HepG2 (cell line): ENCODE results near the gene MARK2. TPM values are rescaled to one million over a fixed set of nuclear protein-coding genes. Genes with fewer than 3 reads are reported as not detected.
A peak's percentile ranks its signal among the peaks of the same experiment; 100 is the strongest.

Source experiments
- ATAC-seq: fragments of 200-7000 bp; cut with Tn5 transposase; 3 replicates; pipeline ENCODE4 v1.9.1; 2020; ENCODE audit warnings: mild to moderate bottlenecking, moderate library complexity
- BruUV-seq: library from RNA; stranded (reverse); fragments of 400-500 nt; replicated peaks from 2 replicates; lab custom pipeline; 2021; lab: Mats Ljungman, UMichigan
- CTCF ChIA-PET: fragments of 300-600 bp; formaldehyde crosslinking; extraction: SDS; loops from one replicate; lab custom pipeline; 2021; ENCODE audit warnings: low total read pairs, inconsistent platforms, low intra/inter-chr PET ratio; lab: Yijun Ruan, JAX
- POLR2A ChIA-PET: fragments of 350-600 bp; sonication (Branson Sonifier 250); formaldehyde crosslinking; loops from one replicate; lab custom pipeline; 2020; ENCODE audit warnings: antibody characterized with exemption, inconsistent platforms; lab: Yijun Ruan, JAX
- DNase-seq: peaks from one replicate; pipeline ENCODE4 v3.0.0-alpha.2; 2015; ENCODE audit warnings: low spot score
- FAIRE-seq: peaks from 3 replicates; lab custom pipeline; 2011; peaks lifted over from hg19 to GRCh38; lab: Jason Lieb, UNC
- H2AFZ ChIP-seq: one replicate; pipeline ENCODE4 v1.6.1; 2011; ENCODE audit warnings: low read length, inconsistent platforms
- H3K27ac ChIP-seq: fragments of 300-600 bp; 3 replicates; pipeline ENCODE4 v1.8.0; 2011; ENCODE audit warnings: mixed run types, mild to moderate bottlenecking, mixed read lengths, low read length, inconsistent platforms; ENCODE audit not compliant: insufficient read depth; ENCODE audit errors: extremely low read length
- H3K27me3 ChIP-seq, 2 experiments: fragments of 200-600 bp in 1 of 2; 2 replicates in 1 of 2; 3 replicates in 1 of 2; pipeline versions ENCODE4 v1.6.0 to v1.8.0; 2011; ENCODE audit warnings: low read length in 2 of 2, mild to moderate bottlenecking in 2 of 2, moderate library complexity in 2 of 2, inconsistent platforms in 1 of 2; ENCODE audit not compliant: insufficient read depth in 2 of 2, control insufficient read depth in 1 of 2
- H3K36me3 ChIP-seq, 2 experiments: fragments of 200-600 bp in 1 of 2; replicated peaks in 1 of 2; 2 replicates in 1 of 2; 3 replicates in 1 of 2; pipeline versions ENCODE4 v1.5.1 to v1.8.0; 2011; ENCODE audit warnings: low read length in 2 of 2, inconsistent platforms in 1 of 2; ENCODE audit not compliant: insufficient read depth in 2 of 2, control insufficient read depth in 1 of 2
- H3K4me1 ChIP-seq: 2 replicates; pipeline ENCODE4 v1.5.1; 2012; ENCODE audit warnings: low read length, inconsistent platforms; ENCODE audit not compliant: insufficient read depth
- H3K4me2 ChIP-seq: 2 replicates; pipeline ENCODE4 v1.6.0; 2011; ENCODE audit warnings: low read depth, low read length, inconsistent platforms
- H3K4me3 ChIP-seq, 3 experiments: fragments of 200-600 bp in 1 of 3; sonication (generic), shearing (Covaris generic) in 1 of 3; replicated peaks in 1 of 3; 2 replicates each; pipeline ENCODE4 v1.5.1; 2011 to 2016; ENCODE audit warnings: low read length in 3 of 3, inconsistent platforms in 2 of 3, low read depth in 2 of 3, mild to moderate bottlenecking in 2 of 3, control low read depth in 1 of 3, mixed read lengths in 1 of 3; ENCODE audit not compliant: insufficient read depth in 1 of 3
- H3K79me2 ChIP-seq: one replicate; pipeline ENCODE4 v1.6.1; 2011; ENCODE audit warnings: low read length, inconsistent platforms; ENCODE audit not compliant: insufficient read depth
- H3K9ac ChIP-seq: 2 replicates; pipeline ENCODE4 v1.6.0; 2011; ENCODE audit warnings: mild to moderate bottlenecking, low read depth, low read length, inconsistent platforms; ENCODE audit not compliant: insufficient read depth
- H3K9me3 ChIP-seq: 2 replicates; pipeline ENCODE4 v1.5.1; 2012; ENCODE audit warnings: mild to moderate bottlenecking, low read length
- H4K20me1 ChIP-seq: 2 replicates; pipeline ENCODE4 v1.6.0; 2011; ENCODE audit warnings: inconsistent platforms, mild to moderate bottlenecking, low read length, moderate library complexity; ENCODE audit not compliant: insufficient read depth
- AGO2 ChIP-seq: fragments of 200-400 bp; formaldehyde crosslinking; optimal IDR thresholded peaks from 2 replicates; pipeline ENCODE3; 2017; ENCODE audit warnings: mild to moderate bottlenecking, low read depth, low read length, moderate library complexity
- EEA1 ChIP-seq: sonication (generic); formaldehyde crosslinking; IDR thresholded peaks from 2 replicates; pipeline ENCODE4 v1.5.1; 2020; ENCODE audit warnings: mild to moderate bottlenecking, missing genetic modification reagents, borderline replicate concordance
- ELF4 ChIP-seq: sonication (generic); formaldehyde crosslinking; IDR thresholded peaks from 2 replicates; pipeline ENCODE4 v1.5.0; 2020; ENCODE audit warnings: missing genetic modification reagents, mild to moderate bottlenecking, moderate library complexity, borderline replicate concordance
- FIP1L1 ChIP-seq: fragments of 200-400 bp; formaldehyde crosslinking; IDR thresholded peaks from 2 replicates; pipeline ENCODE4 v1.6.1; 2018; ENCODE audit warnings: low read depth, mild to moderate bottlenecking, low read length, moderate library complexity, borderline replicate concordance; ENCODE audit not compliant: insufficient read depth
- FOXA1 ChIP-seq, 2 experiments: fragments of 450-650 bp in 1 of 2; sonication (generic) in 1 of 2; formaldehyde crosslinking in 1 of 2; IDR thresholded peaks; 2 replicates each; pipeline versions ENCODE4 v1.4.0 to v1.6.1; 2016 to 2020; ENCODE audit warnings: missing genetic modification reagents in 1 of 2
- PATZ1 ChIP-seq: sonication (generic); formaldehyde crosslinking; IDR thresholded peaks from 2 replicates; pipeline ENCODE4 v1.4.0; 2020; ENCODE audit warnings: missing genetic modification reagents
- POGZ ChIP-seq: sonication (generic); formaldehyde crosslinking; IDR thresholded peaks from 2 replicates; pipeline ENCODE4 v1.4.0; 2020; ENCODE audit warnings: mild to moderate bottlenecking, missing genetic modification reagents
- RARG ChIP-seq: sonication (generic); formaldehyde crosslinking; IDR thresholded peaks from 2 replicates; pipeline ENCODE4 v1.4.0; 2020; ENCODE audit warnings: low read depth, mild to moderate bottlenecking, missing genetic modification reagents
- RBM22 ChIP-seq: fragments of 200-400 bp; formaldehyde crosslinking; optimal IDR thresholded peaks from 2 replicates; pipeline ENCODE3; 2017; ENCODE audit warnings: mild to moderate bottlenecking, low read length, moderate library complexity
- RXRA ChIP-seq: sonication (generic); formaldehyde crosslinking; IDR thresholded peaks from 2 replicates; pipeline ENCODE4 v1.5.1; 2020; ENCODE audit warnings: missing genetic modification reagents
- SIX1 ChIP-seq: sonication (generic); formaldehyde crosslinking; IDR thresholded peaks from 2 replicates; pipeline ENCODE4 v1.4.0; 2020; ENCODE audit warnings: missing genetic modification reagents, borderline replicate concordance
- TAF15 ChIP-seq: fragments of 200-400 bp; formaldehyde crosslinking; IDR thresholded peaks from one replicate; pipeline ENCODE4 v1.6.1; 2018; ENCODE audit warnings: mild to moderate bottlenecking, low read depth, low read length; ENCODE audit not compliant: poor library complexity, severe bottlenecking
- ZBTB7B ChIP-seq: sonication (generic); formaldehyde crosslinking; IDR thresholded peaks from 2 replicates; pipeline ENCODE4 v1.4.0; 2020; ENCODE audit warnings: missing genetic modification reagents
- ZFX ChIP-seq: sonication (generic); formaldehyde crosslinking; IDR thresholded peaks from 2 replicates; pipeline ENCODE4 v1.4.0; 2020; ENCODE audit warnings: mild to moderate bottlenecking, low read depth, missing genetic modification reagents, moderate library complexity
- ZNF557 ChIP-seq: sonication (generic); formaldehyde crosslinking; IDR thresholded peaks from 2 replicates; pipeline ENCODE4 v1.4.0; 2020; ENCODE audit warnings: missing genetic modification reagents
- WGBS: methylation state at CpG from one replicate; pipeline ENCODE4 v1.1.6; 2017; ENCODE audit warnings: low lambda C conversion rate; 5-methylcytosine and 5-hydroxymethylcytosine counted together
- in situ Hi-C: cut with HindIII; loops from 2 replicates; pipeline ENCODE4 v1.10.0; 2017; ENCODE audit warnings: low pct_unique_long_range_greater_than_20kb; ENCODE audit not compliant: extremely low pct_ligation_motif_present
- intact Hi-C: fragments of 100-400 bp; cut with micrococcal nuclease; formaldehyde crosslinking; loops from one replicate; pipeline ENCODE4 v1.10.0; 2022; ENCODE audit not compliant: unreplicated experiment
- polyA plus RNA-seq, 8 experiments: library from polyadenylated mRNA; depleted of rRNA in 3 of 8; stranded (reverse) in 7 of 8; unstranded in 1 of 8; fragments of >200 nt; fragmentation: Illumina TruSeq in 4 of 8; extraction: Trizol in 4 of 8; gene quantifications; 2 replicates each; pipeline versions ENCODE4 v1.2.1 to v1.2.3, GENCODE V29; 2011 to 2016; ENCODE audit warnings: low read depth in 4 of 8, missing spikeins in 1 of 8, mixed read lengths in 1 of 8; ENCODE audit not compliant: insufficient read depth in 1 of 8
- total RNA-seq, 5 experiments: library from RNA; depleted of rRNA; stranded (reverse); fragments of >200 nt; fragmentation: Illumina TruSeq; extraction: Trizol; gene quantifications; 2 replicates each; pipeline ENCODE4 v1.2.3, GENCODE V29; 2016; ENCODE audit warnings: low read depth in 1 of 5

The MARK2 gene
- total and polyA plus RNA-seq, 2 of the 13 experiments (the other 11 are each of a cell fraction or from before 2014, with no cell fraction given) = 13.5 to 13.9 TPM

DNA sequence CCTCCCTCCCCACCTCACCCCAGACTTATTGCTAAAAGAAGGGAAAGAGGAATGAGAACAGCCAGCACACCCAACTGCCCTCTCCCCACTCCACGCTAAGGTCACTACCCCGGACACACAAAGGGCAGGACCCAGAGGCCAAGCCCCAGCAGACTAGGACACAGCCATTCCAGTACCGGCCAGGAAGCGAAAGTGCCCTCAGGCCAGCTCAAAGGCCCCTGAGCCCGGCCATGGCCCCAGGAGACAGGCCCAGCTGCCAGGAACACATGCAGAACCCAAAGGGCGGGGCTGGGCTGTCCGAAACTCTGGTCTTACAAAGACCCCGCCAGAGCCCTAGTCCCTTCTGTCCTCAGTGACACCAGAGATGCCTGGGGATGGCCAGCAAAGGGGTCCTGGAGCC, 72.5 kb downstream of the MARK2 start:
- Histone ChIP-seq H3K4me2 (no peak overlapping the region), H3K79me2 (no peaks in the 10 kb centered on the region), H3K4me1 (peaks cover 5% of the 10 kb centered on the region; the same call in 1 of the 2 replicates), H3K9ac (no peak overlapping the region), H3K4me3 (no peak overlapping the region), H3K9me3 (no peaks in the 10 kb centered on the region), H3K27me3 (no peaks in the 10 kb centered on the region; a peak in 2 of 5 replicates), H2AFZ (no peak overlapping the region), H3K36me3 (peaks cover 6 to 17% of the 10 kb centered on the region in 2 experiments; a peak in 3 of 5 replicates)
- in situ Hi-C loops = loop anchor here (10.0 kb wide), 1 partner anchor 147 kb away; the partner anchor contains the start of gene ZFTA
- FAIRE-seq (no peak), DNase-seq (no peak)
- CTCF ChIA-PET = no interaction called here
- POLR2A ChIA-PET = interaction anchor here (1.4 kb wide), 1 partner anchor 77 kb away, joined by 3 read pairs; no protein-coding TSS in a partner anchor
- TF ChIP-seq FOXA1 (IDR thresholded peaks at IDR 0.05) (no peak), FOXA1 (CRISPR knock-in tag; IDR thresholded peaks at IDR 0.05) (no peak), FIP1L1 (no peak), AGO2 (peak; percentile 89), RBM22 (peak; percentile 61)
- TF ChIP-seq, all 625 proteins: peak for 2
- no peak for ATAC-seq
- 88% methylated on average over 7 of the region's 8 CpGs for WGBS
- H3K27ac ChIP-seq = no peak overlapping the region
- BruUV-seq = no TSS peak
- H4K20me1 ChIP-seq = no peaks in the 10 kb centered on the region
- intact Hi-C loops = no loop called here

GRCh38 chr11:63911876-63912275, 73.0 kb downstream of the MARK2 start:
- ChIA-PET POLR2A (interaction anchor here (1.4 kb wide), 1 partner anchor 78 kb away, joined by 3 read pairs; no protein-coding TSS in a partner anchor), CTCF (no interaction called here)
- ATAC-seq (no peak), FAIRE-seq (no peak), DNase-seq (no peak)
- no peak overlapping the region for H3K4me2 ChIP-seq
- in situ Hi-C loops (loop anchor here (10.0 kb wide), 1 partner anchor 147 kb away; the partner anchor contains the start of gene ZFTA), intact Hi-C loops (no loop called here)
- H2AFZ ChIP-seq = no peak overlapping the region
- no peaks in the 10 kb centered on the region for H3K9me3 ChIP-seq
- H3K9ac ChIP-seq = no peak overlapping the region
- H3K36me3 ChIP-seq = peaks cover 6 to 17% of the 10 kb centered on the region in 2 experiments; a peak in 3 of 5 replicates
- no peaks in the 10 kb centered on the region for H3K79me2 ChIP-seq
- H3K27me3 ChIP-seq = no peaks in the 10 kb centered on the region; a peak in 2 of 5 replicates
- no TSS peak for BruUV-seq
- peaks cover 5% of the 10 kb centered on the region; the same call in 1 of the 2 replicates for H3K4me1 ChIP-seq
- H3K4me3 ChIP-seq = no peak overlapping the region
- WGBS = 97% methylated on average over 22 of the region's 22 CpGs
- H4K20me1 ChIP-seq = no peaks in the 10 kb centered on the region
- H3K27ac ChIP-seq = no peak overlapping the region
- no peak for TF ChIP-seq PATZ1 (CRISPR knock-in tag)
- TF ChIP-seq RARG = no peak
- TF ChIP-seq TAF15 = no peak
- TF ChIP-seq POGZ (CRISPR knock-in tag) = no peak
- no peak for TF ChIP-seq EEA1
- no peak for TF ChIP-seq ZNF557
- no peak for TF ChIP-seq ZBTB7B (CRISPR knock-in tag)
- TF ChIP-seq ELF4 (CRISPR knock-in tag) = no peak
- TF ChIP-seq RXRA = no peak
- no peak for TF ChIP-seq SIX1
- no peak for TF ChIP-seq ZFX (CRISPR knock-in tag)
